ENCODE results near the gene FOXF1.

The FOXF1 gene

DNA sequence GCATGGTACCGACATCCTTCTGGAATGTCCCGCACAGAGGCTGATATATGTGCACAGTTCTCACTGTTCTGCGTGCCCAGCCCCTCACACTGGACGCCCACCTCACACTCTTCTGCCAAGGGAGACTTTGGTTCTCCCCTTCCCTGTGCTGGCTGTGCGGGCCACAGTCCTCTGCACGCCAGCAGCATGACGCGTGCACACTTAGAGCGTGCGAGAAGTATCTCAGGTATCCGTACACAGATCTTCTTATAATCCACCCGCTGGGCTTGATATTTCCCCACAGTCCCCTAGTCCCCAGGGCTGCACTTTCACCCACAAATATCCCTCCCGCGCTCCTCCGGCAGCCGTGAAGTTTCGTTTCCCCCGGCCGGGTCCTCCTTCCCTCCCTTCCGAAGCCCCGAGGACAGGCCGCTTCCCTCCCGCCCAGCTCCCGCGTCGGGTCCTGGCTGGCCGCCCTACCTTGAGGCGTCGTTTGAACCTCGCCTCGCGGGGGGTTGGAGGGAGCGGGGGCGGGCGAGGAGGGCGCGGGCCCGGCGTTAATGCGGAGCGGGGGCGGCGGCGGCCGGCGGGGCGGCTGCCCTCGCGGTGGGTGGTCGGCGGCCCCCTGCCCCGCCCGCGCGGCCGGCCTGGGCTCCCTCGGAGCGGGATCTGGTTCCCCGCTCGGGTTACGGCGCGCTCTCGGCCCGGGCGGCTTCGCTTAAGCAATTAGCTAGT is 5.0 kb upstream of the FOXF1 start:
- no peak for DNase-seq (ENCODE audit: low spot score)

DNA sequence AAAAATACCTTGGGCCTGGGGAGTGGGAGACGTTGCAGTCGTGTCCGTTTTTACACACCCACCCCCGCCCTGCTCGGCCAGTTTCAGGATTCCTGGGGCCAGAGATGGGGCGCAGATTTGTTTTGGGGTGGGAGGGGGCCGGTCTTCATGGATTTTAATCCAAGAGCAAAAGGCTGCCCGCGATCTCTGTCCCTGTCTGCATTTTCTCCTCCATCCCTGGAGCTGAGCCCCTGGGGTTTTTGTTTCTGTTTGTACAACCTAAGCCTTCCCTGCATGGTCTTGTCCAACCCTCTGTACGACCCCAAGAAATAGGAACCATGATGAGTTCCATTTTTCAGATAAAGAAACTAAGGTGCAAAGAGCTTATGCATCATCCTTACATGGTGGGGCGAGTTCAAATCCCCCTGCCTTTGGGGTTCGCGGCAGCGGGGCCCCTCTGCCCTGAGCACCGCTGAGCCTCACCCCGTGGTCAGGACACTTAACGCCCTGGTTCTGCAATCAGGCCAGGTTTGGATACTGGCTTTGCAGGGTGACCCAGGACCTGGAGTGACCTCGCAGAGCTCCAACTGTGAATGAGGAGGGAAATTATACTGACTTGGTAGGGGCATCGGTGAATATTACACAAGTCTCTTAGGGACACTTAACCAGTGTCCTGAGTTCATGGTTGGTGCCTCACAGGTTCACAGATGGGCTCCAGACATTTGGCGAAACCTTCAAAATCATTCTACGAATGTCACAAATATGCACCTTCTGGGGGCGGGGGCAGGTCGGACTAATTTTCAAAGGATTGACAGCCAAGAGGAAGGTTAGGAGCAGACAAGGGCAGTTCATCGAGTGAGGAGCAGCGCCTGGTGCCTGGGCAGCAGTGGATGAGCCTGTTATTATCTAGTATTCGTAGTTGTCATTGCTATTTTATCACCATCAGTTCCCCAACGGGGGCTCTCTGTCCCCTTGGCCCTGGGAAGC is 4.1 kb upstream of the FOXF1 start:
- no peak for DNase-seq (ENCODE audit: low spot score)

GRCh38 chr16:86507173-86508027 is 2.9 kb upstream of the FOXF1 start:
- peak; percentile 55 for DNase-seq (ENCODE audit: low spot score)

- peak; percentile 83 for DNase-seq (ENCODE audit: low spot score)
These were observed 2.0 kb upstream of the FOXF1 start for GRCh38 chr16:86508028-86508946.

DNA sequence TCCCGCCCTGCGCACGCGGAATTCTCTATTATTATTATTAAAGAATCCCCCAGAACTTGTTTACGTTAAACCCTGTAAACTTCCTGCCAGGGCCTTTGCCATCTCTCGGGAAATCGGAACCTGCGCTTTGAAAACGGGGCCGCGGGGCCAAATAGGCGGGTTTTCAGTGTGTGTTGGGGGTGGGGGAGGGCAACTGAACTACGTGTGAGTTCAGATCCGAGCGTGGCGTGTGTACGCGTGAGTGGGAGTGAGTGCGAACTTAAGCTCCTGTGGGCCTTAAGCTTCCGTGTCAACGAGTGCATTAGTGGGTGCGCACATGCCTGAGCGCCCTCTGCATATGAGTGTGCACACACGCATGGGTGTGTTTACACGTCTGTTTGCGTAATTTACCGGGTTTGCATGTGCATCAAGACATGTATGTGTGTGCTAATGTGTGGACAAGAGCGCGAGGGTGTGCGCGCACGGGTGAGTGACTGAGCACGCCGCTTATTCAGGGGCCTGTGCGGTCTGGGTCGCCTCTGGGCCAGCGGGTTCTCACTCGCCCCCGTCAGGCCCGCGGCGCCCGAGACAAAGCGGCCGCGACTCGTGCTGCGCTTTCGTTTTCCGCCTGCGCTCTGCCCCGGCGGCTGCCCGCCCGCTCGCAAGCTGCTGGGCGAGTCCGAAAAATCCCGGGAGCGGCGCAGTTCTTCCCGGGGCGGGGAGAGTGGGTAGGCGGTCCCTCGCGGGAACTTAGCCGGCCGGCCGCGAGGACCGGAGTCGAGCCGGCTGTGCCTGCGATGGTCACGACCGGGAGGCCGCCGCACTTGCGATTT is 1.2 kb upstream of the FOXF1 start:
- DNase-seq (ENCODE audit: low spot score), result peak; percentile 86

DNA sequence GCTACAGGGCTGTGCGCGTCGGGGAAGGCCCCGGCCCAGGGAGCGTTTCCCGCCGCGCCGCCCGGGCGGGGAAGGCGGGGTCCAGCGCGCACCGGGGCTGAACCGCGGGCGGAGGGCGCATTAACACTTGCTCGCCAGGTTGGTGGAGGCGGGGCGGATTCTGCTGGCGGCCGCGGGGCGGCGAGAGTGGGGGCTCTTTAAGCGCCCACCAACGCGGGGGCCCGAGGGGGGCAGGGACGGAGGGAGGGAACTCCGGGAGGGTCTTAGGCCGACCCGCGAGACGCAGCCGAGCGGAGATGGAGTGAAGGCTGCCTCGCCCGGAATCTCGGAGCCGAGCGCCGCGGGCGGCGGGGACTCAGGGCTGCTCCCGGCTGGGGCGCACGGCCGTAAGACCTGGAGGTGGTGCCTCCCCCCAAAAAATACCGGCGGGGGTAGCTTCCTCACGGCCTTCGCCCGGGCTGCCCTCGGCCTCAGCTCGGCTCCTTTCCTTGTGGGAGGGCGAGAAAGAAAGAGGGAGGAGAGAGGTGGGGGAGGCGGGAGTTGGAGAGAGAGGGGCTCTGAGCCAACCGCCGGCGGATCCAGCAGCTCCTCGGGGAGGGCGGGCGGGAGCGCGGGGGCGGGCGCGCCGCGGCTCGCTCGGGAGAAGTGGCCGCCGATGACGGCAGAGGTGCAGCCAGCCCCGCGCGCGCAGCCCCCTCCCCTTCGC is 415 bp upstream of the FOXF1 start:
- peak; percentile 94 for DNase-seq (ENCODE audit: low spot score)

DNA sequence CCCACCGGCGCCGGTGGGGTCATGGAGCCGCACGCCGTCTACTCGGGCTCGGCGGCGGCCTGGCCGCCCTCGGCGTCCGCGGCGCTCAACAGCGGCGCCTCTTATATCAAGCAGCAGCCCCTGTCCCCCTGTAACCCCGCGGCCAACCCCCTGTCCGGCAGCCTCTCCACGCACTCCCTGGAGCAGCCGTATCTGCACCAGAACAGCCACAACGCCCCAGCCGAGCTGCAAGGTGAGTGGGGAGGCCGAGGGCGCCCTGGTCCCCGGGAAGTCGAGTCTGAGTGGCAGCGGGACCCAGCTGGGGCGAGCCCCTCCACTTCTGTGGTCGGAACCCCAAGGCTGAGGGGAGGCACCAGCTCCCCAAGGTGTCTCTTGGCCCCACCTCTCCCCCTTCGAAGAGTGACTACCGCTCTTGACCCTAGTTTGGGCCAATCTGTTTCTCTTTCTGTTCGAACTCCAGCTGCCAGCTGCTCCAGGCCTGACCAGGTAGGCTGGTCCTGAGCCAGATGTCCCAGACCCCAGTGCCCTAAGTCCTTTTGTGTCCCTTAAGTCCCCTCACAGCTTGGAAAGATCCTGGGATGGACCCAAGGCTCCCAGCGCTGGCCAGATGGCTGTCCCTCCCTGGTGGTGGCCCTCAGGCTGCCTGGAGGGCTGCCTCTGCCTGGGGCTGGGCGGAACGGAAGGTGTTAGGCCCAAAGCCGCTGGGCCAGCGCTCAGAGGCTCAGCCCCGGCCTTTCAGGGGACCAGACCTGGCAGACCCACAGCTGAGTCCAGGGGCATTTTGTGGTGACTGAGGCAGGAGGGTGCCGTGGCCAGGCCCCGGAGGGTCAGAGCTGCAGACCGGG is 1.2 kb downstream of the FOXF1 start:
- peak; percentile 53 for DNase-seq (ENCODE audit: low spot score)

- no peak for DNase-seq (ENCODE audit: low spot score)
These were observed 2.1 kb downstream of the FOXF1 start for GRCh38 chr16:86512301-86512859.

GRCh38 chr16:86512860-86513470 is 2.6 kb downstream of the FOXF1 start:
- DNase-seq (ENCODE audit: low spot score), result peak; percentile 72

DNA sequence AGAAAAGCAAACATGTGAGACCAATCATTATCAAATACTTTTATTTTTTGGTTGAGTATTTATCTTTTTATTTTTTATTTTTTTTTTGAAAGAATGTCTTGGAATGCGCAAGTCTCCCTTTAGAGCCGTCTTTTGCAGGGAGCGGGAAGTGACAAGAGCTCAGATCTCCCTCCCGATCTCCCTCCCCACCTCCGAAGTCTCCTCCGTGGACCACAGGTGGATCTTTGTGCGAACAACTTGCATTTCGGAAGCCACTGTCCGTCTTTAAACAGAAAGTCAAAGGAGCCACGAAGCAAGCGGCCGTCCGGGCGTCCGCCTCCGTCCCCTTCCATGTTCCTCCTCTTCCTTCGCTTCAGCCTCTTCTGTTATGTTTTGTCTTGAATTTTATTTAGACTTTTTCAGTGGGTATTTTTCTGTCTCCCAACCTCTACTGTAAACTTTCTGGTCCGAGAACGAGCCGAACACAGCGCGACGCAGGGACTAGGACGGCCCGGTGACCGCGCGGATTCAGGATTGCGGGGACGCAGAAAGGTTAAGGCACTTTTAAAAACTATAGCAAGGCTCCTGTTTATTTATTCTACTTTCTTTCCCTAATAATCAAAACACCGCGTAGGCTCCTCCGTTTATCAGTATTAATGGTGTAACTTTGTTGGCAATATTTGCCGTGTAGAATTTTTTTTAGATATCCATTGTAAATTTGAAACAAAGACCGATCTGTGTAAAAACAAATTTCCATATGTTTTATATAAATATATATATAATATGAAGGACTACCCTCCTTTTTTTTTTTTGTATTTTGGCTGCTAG is 3.3 kb downstream of the FOXF1 start:
- DNase-seq (ENCODE audit: low spot score), result no peak

- no peak for DNase-seq (ENCODE audit: low spot score)
These were observed 4.4 kb downstream of the FOXF1 start for GRCh38 chr16:86514481-86515376.

DNA sequence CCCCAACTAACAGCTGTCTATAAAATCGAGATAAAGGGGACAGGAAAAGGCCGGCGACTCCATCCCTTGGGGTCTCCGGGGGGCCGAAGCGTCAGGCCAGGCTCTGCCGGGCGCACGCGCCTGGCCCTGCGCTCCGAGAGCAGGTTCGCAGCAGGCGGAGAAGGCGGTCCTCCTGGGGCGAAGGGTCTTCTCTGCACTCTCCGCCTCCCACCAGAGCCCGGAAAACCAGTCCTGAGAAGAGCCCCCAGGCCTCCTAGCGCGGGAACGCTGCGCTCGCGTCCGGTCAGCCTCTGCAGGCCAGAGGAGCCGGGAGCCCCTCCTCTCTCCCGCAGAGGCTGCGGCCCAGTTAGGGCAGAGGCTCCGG is 5.1 kb downstream of the FOXF1 start:
- DNase-seq (ENCODE audit: low spot score), result no peak

DNA sequence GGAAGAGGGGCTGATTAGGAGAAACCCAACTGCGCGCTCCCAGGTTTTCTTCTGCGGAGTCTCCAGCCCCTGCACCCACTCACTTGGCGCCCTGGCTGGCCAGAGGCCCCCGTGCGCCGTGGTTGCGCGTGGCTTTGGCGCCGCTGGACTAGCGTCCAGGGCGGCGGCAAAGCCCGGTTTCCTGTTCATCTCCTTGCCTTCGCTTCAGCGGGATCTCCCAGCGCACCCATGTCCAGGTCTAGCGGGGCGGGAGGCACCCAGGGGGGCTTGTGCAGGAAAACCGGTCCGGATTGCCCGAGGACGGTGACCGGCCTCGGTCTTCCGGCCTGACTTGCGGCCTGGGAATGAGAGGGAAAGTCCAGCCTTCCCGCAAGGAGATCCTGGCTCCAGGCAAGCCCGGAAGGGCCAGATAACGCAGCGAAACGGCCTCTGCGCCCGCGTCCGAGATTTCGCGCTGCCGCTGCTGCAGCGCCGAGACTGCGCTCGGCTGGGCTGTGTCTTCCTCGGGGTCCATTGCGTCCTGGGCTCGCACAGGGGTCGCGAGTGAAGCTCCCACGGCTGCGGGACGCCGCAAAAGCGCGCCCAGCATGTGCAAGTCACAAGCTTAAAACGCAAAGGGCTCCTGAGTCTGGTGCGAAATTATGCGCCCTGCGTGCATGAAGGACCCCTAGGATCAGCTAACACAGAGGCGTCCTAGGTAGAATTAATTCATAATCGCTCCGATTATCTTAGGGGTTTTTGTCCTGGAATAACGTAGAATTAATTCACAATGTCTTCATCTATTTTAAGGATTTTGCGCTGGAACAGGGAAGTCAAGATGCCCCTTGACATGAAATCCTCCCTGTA is 5.7 kb downstream of the FOXF1 start:
- DNase-seq (ENCODE audit: low spot score), result no peak

GRCh38 chr16:86516623-86517003 is 6.3 kb downstream of the FOXF1 start:
- peak; percentile 50 for DNase-seq (ENCODE audit: low spot score)

DNA sequence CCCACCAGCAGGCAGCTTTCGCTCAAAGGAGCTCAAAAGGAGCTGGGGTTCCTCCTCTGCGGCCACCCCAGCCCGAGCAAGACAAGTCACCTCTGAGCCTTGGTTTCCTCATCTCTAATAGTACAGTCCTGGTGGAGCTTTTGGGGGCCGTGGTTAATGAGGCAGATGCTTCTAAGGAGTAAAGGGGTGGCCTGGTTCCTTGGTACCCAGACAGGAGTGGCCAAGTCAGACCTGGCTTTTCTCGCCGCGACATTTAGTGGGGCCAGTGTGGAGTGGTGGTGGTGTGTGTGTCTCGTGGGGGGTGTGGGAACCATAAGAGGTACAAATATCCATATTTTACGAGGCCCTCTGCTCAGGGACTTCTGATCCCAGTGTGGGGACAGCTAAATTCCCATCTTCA is 6.7 kb downstream of the FOXF1 start:
- DNase-seq (ENCODE audit: low spot score), result no peak

Measured in AG08396 (cell line).